HG03460 (cell line): Measurements from ENCODE around the gene CYTH1.
"Not testable (repeated sequence)": the region's sequence is repeated elsewhere in the genome, so short reads cannot be mapped to it uniquely, and the experiment has no call there.

ENCODE experiments used
- ATAC-seq: cut with Tn5 transposase; IDR thresholded peaks from one replicate; pipeline ENCODE4 v1.9.1; 2021; ENCODE audit not compliant: unreplicated experiment

The CYTH1 gene

GRCh38 chr17:78674156-78674555 lies 107.9 kb downstream of the CYTH1 start:
- ATAC-seq, result no peak

GRCh38 chr17:78673395-78673794 lies 108.7 kb downstream of the CYTH1 start:
- ATAC-seq, result no peak

GRCh38 chr17:78672871-78673371 lies 109.2 kb downstream of the CYTH1 start:
- ATAC-seq, result no peak

GRCh38 chr17:78672005-78672404 lies 110.1 kb downstream of the CYTH1 start:
- ATAC-seq, result no peak

GRCh38 chr17:78671726-78672001 lies 110.4 kb downstream of the CYTH1 start:
- ATAC-seq, result not testable (repeated sequence)

GRCh38 chr17:78670850-78671725 lies 111.0 kb downstream of the CYTH1 start:
- no peak for ATAC-seq

- no peak for ATAC-seq
Observed at GRCh38 chr17:78669975-78670518, 112.0 kb downstream of the CYTH1 start.

- no peak for ATAC-seq
Observed at GRCh38 chr17:78669256-78669974, 112.7 kb downstream of the CYTH1 start.

GRCh38 chr17:78668847-78669246 lies 113.2 kb downstream of the CYTH1 start:
- ATAC-seq, result no peak

GRCh38 chr17:78667741-78668640 lies 114.1 kb downstream of the CYTH1 start:
- ATAC-seq, result no peak

- ATAC-seq, result no peak
Observed at GRCh38 chr17:78667091-78667490, 115.0 kb downstream of the CYTH1 start.

- ATAC-seq, result no peak
Observed at GRCh38 chr17:78665952-78666920, 115.8 kb downstream of the CYTH1 start.

GRCh38 chr17:78665387-78665951 lies 116.6 kb downstream of the CYTH1 start:
- no peak for ATAC-seq

GRCh38 chr17:78664476-78665386 lies 117.3 kb downstream of the CYTH1 start:
- ATAC-seq, result no peak

- no peak for ATAC-seq
Observed at GRCh38 chr17:78661093-78661770, 120.8 kb downstream of the CYTH1 start.

- no peak for ATAC-seq
Observed at GRCh38 chr17:78659546-78659945, 122.5 kb downstream of the CYTH1 start.

- ATAC-seq, result no peak
Observed at GRCh38 chr17:78658281-78658785, 123.7 kb downstream of the CYTH1 start.
